Fibroblast of pulmonary artery (primary cell): ENCODE results near the gene PAX2.

ENCODE experiments used
- DNase-seq: peaks from one replicate; pipeline ENCODE4 v3.0.0-alpha.2; 2010; ENCODE audit warnings: low read depth
- H3K4me3 ChIP-seq: replicated peaks from 2 replicates; pipeline ENCODE4 v1.5.1; 2011; ENCODE audit warnings: low read depth, mild to moderate bottlenecking, control low read depth, low read length, moderate library complexity
- TF ChIP-seq, protein P1 (sequence below): IDR thresholded peaks from 2 replicates; pipeline ENCODE4 v1.5.1; 2011; ENCODE audit warnings: mild to moderate bottlenecking, control low read depth, low read length, inconsistent platforms; ENCODE audit errors: missing control alignments

Gene PAX2

DNA sequence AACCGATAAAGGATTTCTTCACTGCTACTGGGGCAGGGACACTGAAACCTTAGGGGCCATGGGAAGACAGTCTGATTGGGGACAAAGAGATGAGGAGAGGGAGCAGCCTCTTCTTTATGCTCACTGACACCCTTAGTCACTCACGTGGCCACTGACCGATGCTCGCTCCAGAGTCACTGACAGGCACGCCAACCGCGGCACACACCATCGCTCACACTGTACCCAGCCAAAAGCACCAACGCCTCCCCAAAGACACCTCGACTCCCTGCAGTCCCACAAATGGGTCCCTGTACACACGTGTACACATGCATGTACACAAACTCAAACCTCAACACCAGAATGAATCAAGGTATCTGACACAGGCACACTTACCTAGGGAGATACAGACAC lies 132.1 kb downstream of the PAX2 start:
- DNase-seq: no peak
- TF ChIP-seq, protein P1, sequence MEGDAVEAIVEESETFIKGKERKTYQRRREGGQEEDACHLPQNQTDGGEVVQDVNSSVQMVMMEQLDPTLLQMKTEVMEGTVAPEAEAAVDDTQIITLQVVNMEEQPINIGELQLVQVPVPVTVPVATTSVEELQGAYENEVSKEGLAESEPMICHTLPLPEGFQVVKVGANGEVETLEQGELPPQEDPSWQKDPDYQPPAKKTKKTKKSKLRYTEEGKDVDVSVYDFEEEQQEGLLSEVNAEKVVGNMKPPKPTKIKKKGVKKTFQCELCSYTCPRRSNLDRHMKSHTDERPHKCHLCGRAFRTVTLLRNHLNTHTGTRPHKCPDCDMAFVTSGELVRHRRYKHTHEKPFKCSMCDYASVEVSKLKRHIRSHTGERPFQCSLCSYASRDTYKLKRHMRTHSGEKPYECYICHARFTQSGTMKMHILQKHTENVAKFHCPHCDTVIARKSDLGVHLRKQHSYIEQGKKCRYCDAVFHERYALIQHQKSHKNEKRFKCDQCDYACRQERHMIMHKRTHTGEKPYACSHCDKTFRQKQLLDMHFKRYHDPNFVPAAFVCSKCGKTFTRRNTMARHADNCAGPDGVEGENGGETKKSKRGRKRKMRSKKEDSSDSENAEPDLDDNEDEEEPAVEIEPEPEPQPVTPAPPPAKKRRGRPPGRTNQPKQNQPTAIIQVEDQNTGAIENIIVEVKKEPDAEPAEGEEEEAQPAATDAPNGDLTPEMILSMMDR: no peak
- no peak overlapping the region for H3K4me3 ChIP-seq

DNA sequence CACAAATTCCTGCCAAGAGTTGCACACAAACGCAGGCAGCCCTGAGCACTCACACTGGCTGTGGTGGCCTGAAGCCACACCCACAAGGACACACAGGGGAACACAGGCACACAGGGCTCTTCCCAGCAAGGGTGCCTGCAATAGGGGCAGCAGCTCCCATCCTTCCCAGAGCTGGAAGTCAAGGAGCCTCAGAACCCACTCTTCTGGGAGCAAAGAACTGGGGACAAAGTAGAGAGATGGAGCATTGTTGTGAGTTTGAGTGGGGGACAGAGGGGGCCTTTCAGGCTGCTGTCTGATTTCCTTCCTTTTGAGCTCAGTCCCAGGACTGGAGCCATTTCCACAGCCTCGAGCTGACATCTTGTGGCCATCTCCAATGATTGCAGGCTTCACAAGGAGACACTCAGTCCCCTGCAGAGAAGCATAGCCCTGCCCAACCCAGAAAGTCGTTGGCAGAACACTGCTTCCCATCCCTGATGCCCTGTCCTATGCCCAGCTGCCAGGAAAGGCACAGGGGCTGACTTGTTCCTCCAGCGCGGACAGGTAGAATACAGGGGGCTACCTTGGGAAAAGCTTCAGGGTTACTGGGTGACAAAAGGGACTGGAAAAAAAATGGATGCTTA lies 133.0 kb downstream of the PAX2 start:
- DNase-seq: peak; percentile 83
- TF ChIP-seq, protein P1: peak; percentile 83
- no peak overlapping the region for H3K4me3 ChIP-seq
